ENCODE measurements around the gene PRPS1L1.

The PRPS1L1 gene

DNA sequence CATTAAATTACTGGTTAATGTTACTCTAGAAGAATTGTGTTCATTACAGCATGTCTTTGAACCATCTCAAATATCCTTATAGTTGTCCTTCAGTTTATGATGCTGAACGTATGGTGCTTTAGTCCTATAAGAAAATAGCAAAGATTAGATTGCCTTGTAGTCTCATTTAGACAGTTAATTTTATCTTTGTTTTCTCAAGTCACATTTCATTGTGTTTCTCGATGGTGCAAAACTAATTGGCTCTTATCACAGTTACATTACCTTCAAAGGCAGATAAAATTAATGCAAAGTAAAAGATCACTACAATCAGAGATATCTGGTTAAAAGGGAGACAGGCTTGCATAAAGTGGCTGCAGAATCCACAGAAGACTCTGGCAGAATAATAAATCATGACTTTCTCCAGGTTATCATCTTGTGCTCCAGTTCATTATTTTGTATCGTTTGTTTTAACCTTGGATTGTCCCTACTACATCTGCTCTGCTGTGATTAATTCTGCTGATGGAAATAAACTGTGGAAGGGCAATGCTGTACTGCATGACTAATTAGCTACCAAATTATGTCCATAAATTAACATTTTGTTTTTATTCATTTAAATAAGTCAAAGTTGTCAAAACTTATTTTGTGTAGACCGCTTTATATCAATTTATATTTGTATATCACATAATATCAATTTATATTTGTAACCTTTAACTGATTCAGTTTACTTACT, 24.2 kb downstream of the PRPS1L1 start:
- H3K4me3 Mint-ChIP-seq: no peak overlapping the region
- no peaks in the 10 kb centered on the region for H3K36me3 Mint-ChIP-seq (ENCODE audit: low read depth)
- no peak for DNase-seq
- no peak overlapping the region for H3K27ac Mint-ChIP-seq
- TF ChIP-seq CTCF (IDR thresholded peaks at IDR 0.05): no peak
- peaks cover 28% of the 10 kb centered on the region for H3K9me3 Mint-ChIP-seq
- H3K27me3 Mint-ChIP-seq (ENCODE audit: low read depth, poor library complexity): peaks cover 6% of the 10 kb centered on the region
- peaks cover 10% of the 10 kb centered on the region for H3K4me1 Mint-ChIP-seq

DNA sequence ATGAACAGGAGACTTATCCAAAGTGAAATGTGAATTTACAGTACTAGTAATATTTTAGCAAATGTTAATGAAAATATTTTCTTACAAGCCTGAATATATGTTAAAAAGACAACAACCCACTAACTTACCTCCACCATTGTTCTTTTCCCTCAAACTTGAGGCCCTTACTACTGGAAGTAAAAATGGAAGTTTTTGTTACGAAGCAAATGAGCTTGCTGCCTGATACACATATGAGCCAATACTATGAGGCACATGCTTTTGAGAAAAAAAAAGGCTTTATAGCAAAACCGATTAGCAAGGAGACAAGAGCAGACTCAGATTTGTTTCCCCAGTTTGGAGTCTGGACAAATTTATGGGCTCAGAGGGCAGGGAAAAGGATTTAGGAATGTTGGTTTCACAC, 29.0 kb downstream of the PRPS1L1 start:
- H3K9me3 Mint-ChIP-seq: peaks cover 19% of the 10 kb centered on the region
- no peak overlapping the region for H3K4me3 Mint-ChIP-seq
- H3K27ac Mint-ChIP-seq: no peak overlapping the region
- no peak for TF ChIP-seq CTCF (IDR thresholded peaks at IDR 0.05)
- H3K36me3 Mint-ChIP-seq (ENCODE audit: low read depth): no peaks in the 10 kb centered on the region
- no peak for DNase-seq
- H3K27me3 Mint-ChIP-seq (ENCODE audit: low read depth, poor library complexity): no peaks in the 10 kb centered on the region
- peaks cover 5% of the 10 kb centered on the region for H3K4me1 Mint-ChIP-seq

DNA sequence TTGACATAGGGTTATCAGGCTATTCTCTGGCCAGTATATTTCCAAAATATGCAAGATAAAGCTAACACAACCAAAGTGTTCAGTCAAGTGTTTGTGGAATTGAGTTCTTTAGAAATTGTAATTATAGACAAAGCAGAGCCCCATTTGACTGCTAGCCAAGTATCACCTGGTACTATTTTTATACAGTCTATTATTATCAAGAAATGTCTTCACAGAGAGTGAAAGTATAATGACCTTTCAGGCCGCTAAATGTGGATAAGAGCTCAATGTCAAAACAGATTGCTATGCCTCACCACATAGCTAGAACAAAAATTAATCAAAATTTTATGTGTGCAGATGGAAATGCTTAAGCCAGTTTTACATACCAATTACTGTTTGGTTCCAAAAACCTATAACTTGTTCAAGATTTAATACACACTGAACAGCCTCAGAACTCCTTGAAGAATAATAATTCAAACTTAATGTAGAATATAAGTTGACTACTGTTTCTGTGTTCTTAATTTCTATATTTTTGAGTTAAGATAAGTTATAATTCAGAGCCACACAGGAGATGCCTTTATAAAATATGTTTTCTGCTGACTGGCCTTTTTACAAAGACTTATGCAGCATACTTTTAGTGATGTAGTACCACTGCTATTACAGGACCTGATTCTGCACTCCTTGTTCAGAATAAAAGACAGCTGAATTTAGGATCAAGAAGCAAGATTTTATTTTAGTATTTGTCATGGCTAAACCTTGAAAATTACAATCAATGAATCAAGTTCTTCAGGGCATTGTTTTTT, 31.0 kb downstream of the PRPS1L1 start:
- H3K4me3 Mint-ChIP-seq: no peak overlapping the region
- no peaks in the 10 kb centered on the region for H3K4me1 Mint-ChIP-seq
- H3K9me3 Mint-ChIP-seq: peaks cover 19% of the 10 kb centered on the region
- H3K27ac Mint-ChIP-seq: no peak overlapping the region
- no peak for DNase-seq
- TF ChIP-seq CTCF (IDR thresholded peaks at IDR 0.05): no peak
- no peaks in the 10 kb centered on the region for H3K27me3 Mint-ChIP-seq (ENCODE audit: low read depth, poor library complexity)
- H3K36me3 Mint-ChIP-seq (ENCODE audit: low read depth): no peaks in the 10 kb centered on the region

DNA sequence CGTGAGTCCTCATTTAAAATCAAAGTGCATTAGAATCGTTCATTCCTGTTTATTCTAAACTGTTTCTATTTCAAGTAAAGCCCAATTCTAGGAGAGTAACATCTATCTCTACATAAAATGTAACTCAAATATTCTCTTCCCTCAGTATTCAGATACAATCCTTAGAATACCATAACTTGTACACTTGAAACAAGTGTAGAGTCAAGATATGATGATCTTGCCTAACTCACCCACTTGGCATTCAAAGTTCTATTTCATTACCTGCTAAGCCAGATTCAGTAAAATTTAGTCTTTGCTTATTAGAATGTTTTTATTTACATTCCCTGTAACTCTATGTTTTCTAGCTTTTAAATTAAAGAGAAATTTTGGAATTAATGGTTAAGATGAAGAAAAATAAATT, 31.6 kb downstream of the PRPS1L1 start:
- H3K27me3 Mint-ChIP-seq (ENCODE audit: low read depth, poor library complexity): no peaks in the 10 kb centered on the region
- DNase-seq: no peak
- H3K4me3 Mint-ChIP-seq: no peak overlapping the region
- no peaks in the 10 kb centered on the region for H3K36me3 Mint-ChIP-seq (ENCODE audit: low read depth)
- no peaks in the 10 kb centered on the region for H3K4me1 Mint-ChIP-seq
- no peak for TF ChIP-seq CTCF (IDR thresholded peaks at IDR 0.05)
- peaks cover 17% of the 10 kb centered on the region for H3K9me3 Mint-ChIP-seq
- no peak overlapping the region for H3K27ac Mint-ChIP-seq

GRCh38 chr7:17994079-17994850, 33.4 kb downstream of the PRPS1L1 start:
- Mint-ChIP-seq H3K36me3 (ENCODE audit: low read depth) (no peaks in the 10 kb centered on the region), H3K27me3 (ENCODE audit: low read depth, poor library complexity) (no peaks in the 10 kb centered on the region), H3K27ac (no peak overlapping the region), H3K9me3 (peaks cover 9% of the 10 kb centered on the region), H3K4me3 (no peak overlapping the region), H3K4me1 (no peaks in the 10 kb centered on the region)
- no peak for DNase-seq
- TF ChIP-seq CTCF (IDR thresholded peaks at IDR 0.05): no peak
